Activated CD4-positive, alpha-beta T cell treated with anti-CD3 and anti-CD28 coated beads, Interleukin-2, amount 50 U/mL, for 24 hours (primary cell): ENCODE measurements around the gene CRACR2A.

Experiments
- DNase-seq, 2 donors: peaks; one replicate each; pipeline ENCODE4 v3.0.0-alpha.2; 2020; ENCODE audit warnings: low read depth in 1 of 2, low spot score in 1 of 2

Gene CRACR2A

DNA sequence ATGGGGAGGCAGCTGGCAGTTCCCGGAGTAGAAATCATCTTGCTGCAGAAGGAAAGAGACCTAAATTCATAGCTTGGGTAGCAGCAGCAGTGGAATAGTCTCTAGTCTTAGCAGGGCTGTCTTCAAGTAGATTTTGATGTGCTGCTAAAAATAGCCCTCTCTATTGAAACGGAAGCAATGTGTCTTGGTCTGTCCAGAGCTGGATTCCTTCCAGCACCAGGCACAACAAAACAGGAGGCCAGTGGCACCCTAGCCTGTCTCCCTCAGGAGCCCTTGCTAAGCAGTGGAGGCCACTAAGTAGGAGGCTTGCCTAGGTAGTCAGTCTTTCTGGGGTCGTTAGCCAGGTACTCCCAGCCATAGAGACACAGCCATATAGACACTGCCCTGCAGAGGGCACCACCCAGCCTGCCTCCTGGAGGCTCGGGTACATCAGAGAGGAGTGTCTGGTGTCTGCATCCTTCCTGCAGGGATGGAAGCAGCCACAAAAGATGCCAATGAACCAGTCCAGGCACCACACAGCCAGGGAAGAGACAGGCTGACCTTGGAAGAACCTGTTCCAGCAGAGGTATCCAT, 97.5 kb downstream of the CRACR2A start:
- DNase-seq, result no peak

DNA sequence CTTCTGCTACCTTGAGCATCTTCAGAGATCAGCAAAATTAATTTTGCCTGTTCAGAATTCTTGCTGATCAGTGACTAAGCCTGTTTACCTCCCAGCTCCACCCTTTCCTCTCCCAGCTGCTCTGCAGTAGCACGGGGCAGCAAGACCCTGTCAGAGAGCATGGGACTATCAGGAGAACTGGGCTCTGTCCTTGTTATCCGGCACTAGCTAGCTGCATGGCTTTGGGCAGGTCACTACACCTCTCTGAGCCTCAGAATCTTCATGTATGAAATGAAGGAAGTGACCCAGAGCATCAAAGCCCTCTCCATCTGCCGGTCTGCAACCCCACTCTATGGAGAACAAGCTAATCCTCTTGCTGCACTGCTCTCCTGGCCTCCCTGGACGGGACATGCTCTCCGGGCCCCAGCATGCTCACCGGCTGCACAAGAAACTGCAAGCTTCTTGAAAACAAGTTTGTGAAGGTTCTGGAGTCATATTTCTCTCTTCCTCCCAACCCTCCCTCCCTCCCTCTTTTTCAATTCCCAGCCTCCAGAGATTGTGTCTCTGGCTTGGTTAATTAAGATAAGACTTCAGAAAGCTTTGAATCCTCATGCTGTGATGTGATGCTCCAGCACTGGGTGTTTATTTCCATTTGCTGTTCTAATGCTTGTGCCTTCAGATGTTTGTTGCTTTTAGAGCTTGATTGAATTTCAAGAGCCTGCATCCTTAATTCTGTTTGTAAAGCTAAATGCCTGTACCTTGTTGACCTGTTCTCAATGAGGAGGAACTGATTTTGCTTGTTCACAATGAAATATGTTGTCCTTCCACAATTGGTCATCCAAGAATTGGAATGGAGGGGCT, 101.1 kb downstream of the CRACR2A start:
- no peak for DNase-seq

DNA sequence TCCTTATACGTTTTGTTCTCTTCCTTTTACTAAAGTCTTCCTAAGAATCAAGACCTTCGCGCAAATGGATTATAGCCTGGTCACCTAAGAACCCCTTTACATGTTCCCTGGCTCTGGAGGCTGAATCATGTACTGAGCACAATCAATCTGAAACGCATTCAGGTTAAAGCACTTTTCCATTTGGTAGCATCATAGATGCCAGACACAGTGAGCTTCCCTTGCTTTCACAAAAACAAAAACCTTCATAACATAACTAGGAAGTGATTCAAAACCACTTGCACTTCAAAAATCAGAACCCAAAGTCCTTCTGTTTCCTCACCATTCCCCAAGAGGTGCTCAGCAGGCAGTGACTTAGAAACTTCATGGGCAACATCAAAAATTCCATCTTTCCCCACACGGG, 105.4 kb downstream of the CRACR2A start:
- no peak for DNase-seq

GRCh38 chr12:3646561-3647241, 106.2 kb downstream of the CRACR2A start:
- no peak for DNase-seq

- no peak for DNase-seq
Measured at GRCh38 chr12:3645091-3645490, 107.8 kb downstream of the CRACR2A start.

GRCh38 chr12:3644104-3644503, 108.8 kb downstream of the CRACR2A start:
- DNase-seq, result no peak

- DNase-seq, result no peak
Measured at GRCh38 chr12:3641428-3642018, 111.4 kb downstream of the CRACR2A start.

DNA sequence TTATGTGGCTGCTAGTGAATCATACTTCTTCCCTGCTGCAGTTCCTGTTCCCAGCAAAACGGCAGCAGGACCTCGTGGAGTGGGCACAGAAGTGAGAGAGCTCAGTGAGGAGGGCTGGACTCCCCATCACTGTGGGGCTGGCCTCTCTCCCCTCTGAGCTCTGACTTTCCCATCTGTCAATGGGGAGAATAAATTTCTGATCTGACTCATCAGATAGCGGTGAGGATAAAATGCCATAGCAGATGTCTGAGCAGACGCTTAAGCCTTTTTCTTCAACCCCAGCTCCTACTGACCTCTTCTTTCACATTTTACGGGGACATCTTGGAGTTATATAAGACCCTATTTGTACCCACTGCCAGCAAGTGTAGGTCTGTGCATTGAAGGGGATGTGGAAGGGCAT, 116.6 kb downstream of the CRACR2A start:
- DNase-seq, result no peak

GRCh38 chr12:3634348-3634747, 118.6 kb downstream of the CRACR2A start:
- DNase-seq, result no peak

DNA sequence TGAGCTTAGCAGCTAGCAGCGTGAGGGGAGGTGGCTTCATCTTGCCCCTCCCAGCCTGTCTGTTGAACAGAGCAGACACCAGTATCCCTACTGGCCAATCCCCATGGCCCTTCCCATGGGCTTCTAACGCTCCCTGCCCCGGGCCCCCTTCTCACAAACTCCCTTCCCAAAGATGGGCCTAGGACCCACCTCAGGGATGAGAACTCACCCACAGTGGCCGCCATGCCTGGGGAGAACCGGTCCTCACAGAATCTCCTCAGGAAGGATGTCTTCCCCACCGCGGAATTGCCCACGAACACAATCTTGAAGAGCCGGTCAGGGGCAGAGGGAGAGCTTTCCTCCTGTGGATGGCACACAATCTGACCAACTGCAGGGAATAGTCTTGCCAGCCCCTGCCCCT, 119.5 kb downstream of the CRACR2A start:
- no peak for DNase-seq

DNA sequence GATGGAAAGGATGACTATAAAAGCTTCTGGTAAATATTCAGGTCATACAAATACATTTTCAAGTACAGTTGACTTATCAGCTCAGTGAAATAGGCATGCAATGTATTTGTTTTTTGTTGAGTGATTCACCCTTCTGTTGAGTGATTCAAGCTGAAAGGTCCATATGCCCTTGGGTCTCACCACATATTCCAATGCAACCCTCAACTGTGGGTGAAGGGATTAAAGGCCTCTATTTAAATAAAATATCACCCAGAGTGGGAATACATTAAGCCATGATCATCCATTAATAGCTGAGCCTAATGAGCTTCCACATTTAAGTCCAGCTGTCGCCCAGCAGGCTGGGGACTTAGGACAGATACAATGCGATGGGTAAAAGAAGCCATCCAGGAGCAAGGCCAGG, 120.2 kb downstream of the CRACR2A start:
- no peak for DNase-seq

DNA sequence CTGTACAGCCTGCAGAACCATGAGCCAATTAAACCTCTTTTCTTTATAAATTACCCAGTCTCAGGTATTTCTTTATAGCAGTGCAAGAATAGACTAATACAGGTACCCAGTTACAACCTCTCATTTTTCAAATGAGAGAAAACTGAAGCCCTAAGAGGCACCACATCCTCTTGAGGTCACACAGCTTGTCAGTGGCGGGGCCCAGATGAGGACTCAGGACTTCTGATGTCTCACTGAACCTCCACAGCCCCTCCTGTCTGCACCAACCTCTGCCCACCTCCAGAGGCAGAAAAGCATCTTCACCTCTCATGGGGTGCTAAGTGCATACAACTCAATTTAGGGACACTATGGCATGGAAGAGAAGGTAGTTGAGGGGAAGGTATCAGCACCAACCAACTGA, 120.7 kb downstream of the CRACR2A start:
- no peak for DNase-seq

- no peak for DNase-seq
Measured at GRCh38 chr12:3631759-3632158, 121.2 kb downstream of the CRACR2A start.

GRCh38 chr12:3631272-3631637, 121.7 kb downstream of the CRACR2A start:
- no peak for DNase-seq

GRCh38 chr12:3630621-3631271, 122.2 kb downstream of the CRACR2A start:
- DNase-seq, result no peak

DNA sequence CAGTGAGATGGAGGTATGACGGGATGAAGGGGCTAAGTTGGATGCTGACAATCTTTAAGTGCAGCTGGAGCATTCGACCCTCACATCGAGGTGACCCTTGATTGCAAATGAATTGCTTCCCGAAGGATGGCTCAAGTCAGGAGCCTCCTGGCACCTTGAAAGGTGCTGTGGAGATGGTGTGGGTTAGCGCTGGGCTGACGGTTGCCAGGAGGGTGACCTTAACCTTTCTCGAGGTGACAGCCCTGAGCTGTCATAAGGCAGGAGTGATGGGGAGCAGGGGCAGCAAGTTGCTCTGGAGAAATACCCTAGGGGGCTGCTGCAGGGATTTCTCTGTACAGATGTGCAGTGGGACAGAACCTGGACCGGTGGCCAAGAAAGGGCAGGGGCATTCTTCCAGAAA, 122.8 kb downstream of the CRACR2A start:
- DNase-seq, result no peak

DNA sequence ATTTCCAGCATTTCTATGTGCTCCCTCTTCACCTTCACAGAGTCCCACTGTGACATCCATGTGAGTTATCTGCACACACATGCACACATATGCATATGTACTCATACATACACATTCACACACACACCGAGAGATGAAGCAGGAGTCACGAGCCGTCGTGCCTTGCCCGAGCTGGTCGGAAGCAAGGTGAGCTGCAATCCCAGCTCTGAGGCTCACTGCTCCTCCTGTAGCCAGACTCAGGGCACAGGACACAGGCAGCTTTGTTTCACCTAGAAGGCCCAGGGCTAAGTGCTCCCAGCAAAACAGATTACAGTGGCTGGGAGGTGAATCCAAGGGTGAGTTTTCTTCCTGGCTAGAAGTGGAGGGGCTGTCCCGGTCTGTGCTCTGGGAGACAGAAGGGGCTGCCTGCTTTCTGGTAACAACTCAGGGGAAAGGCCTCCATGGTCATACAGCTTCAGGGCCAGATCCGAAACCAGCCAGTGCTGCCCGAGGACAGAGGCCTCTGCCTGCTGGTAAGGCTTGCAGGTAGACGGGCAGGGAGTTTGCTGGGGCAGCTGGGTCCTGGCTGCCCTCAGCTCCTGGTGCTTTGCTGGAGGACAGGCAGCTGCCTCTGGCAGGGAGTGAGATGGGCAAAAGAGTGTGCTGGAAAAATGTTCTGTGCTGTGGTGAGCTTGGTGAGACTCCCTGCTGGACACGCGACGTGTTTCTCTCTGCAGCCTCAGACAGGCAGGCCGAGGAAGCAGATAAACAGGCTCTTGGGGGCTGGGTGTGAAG, 123.7 kb downstream of the CRACR2A start:
- DNase-seq, result no peak

GRCh38 chr12:3628629-3629028, 124.3 kb downstream of the CRACR2A start:
- DNase-seq, result no peak

DNA sequence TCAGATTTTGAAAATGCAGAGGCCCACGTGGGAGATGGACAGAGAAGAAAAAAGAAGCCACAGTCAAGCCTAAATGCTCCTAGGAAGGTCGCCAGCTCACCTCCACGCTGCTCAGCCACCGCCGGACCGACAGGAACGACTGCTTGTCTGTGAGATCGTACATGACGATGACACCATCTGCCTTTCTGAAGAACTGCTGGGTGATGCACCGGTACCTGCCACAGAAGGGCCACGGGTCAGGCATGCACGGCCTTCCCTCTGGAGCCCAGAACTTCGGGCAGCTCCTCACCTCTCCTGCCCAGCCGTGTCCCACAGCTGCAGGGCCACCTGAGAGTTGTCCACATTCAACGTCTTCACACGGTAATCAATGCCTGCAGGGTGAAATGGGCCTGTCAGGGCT, 125.6 kb downstream of the CRACR2A start:
- no peak for DNase-seq

DNA sequence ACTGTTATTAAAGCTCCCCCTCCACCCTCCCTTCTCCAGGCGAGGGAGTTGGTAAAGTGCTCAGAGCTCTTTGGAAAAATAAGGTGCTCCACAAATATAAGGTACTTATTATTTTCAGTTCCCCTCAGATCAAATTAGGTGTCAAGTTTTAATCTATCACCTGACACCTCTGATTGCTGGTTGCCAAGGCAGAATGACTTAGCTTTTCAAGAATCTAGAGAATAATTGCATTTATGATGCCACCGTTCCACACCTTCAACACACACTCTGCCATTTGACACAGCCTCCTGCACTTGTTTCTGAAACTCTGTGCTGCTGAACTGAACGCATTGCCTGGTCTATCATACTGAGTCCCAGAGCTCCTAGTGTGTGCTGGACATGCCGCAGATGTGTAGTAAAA, 128.6 kb downstream of the CRACR2A start:
- no peak for DNase-seq
